H9 (cell line): ENCODE data around the gene RHOA. TPM values are rescaled to one million over a fixed set of nuclear protein-coding genes. Genes with fewer than 3 reads are reported as not detected.

Experiments
- DNase-seq: peaks from one replicate; pipeline ENCODE4 v3.0.0-alpha.2; 2017
- H2AFZ ChIP-seq: one replicate; pipeline ENCODE4 v1.6.1; 2013; ENCODE audit warnings: mild to moderate bottlenecking, low read length, control low read depth, moderate library complexity
- H2AK5ac ChIP-seq: 2 replicates; pipeline ENCODE4 v1.6.1; 2013; ENCODE audit warnings: low read length, control low read depth, mixed read lengths; ENCODE audit not compliant: insufficient read length
- H2BK120ac ChIP-seq: one replicate; pipeline ENCODE4 v1.6.1; 2013; ENCODE audit warnings: low read depth, mild to moderate bottlenecking, low read length, control low read depth, inconsistent platforms; ENCODE audit not compliant: poor library complexity, severe bottlenecking
- H2BK12ac ChIP-seq: 2 replicates; pipeline ENCODE4 v1.6.1; 2013; ENCODE audit warnings: low read length, control low read depth, mixed read lengths, low read depth; ENCODE audit not compliant: insufficient read length
- H2BK15ac ChIP-seq: 2 replicates; pipeline ENCODE4 v1.6.1; 2013; ENCODE audit warnings: low read depth, low read length, control low read depth
- H2BK20ac ChIP-seq: one replicate; pipeline ENCODE4 v1.6.1; 2013; ENCODE audit warnings: low read depth, mild to moderate bottlenecking, low read length, control low read depth, inconsistent platforms; ENCODE audit not compliant: poor library complexity, severe bottlenecking
- H2BK5ac ChIP-seq: 2 replicates; pipeline ENCODE4 v1.6.1; 2013; ENCODE audit warnings: low read length, control low read depth, mixed read lengths; ENCODE audit not compliant: insufficient read length
- H3K14ac ChIP-seq: 2 replicates; pipeline ENCODE4 v1.6.1; 2013; ENCODE audit warnings: low read length, control low read depth; ENCODE audit not compliant: insufficient read depth
- H3K18ac ChIP-seq: 2 replicates; pipeline ENCODE4 v1.6.1; 2013; ENCODE audit warnings: low read depth, mild to moderate bottlenecking, mixed read lengths, low read length, control low read depth; ENCODE audit not compliant: insufficient read length
- H3K23ac ChIP-seq: 2 replicates; pipeline ENCODE4 v1.6.1; 2013; ENCODE audit warnings: low read length, control low read depth, mixed read lengths, low read depth; ENCODE audit not compliant: insufficient read length
- H3K23me2 ChIP-seq: 2 replicates; pipeline ENCODE4 v1.6.1; 2013; ENCODE audit warnings: low read depth, mild to moderate bottlenecking, mixed read lengths, low read length, control low read depth; ENCODE audit not compliant: insufficient read length, poor library complexity, severe bottlenecking
- H3K27ac ChIP-seq: 2 replicates; pipeline ENCODE4 v1.5.1; 2013; ENCODE audit warnings: low read length, control low read depth, mixed read lengths, low read depth; ENCODE audit not compliant: insufficient read length
- H3K27me3 ChIP-seq: 2 replicates; pipeline ENCODE4 v1.6.1; 2013; ENCODE audit warnings: low read length, control low read depth, inconsistent platforms; ENCODE audit not compliant: insufficient read depth
- H3K4ac ChIP-seq: 2 replicates; pipeline ENCODE4 v1.6.1; 2013; ENCODE audit warnings: low read depth, mild to moderate bottlenecking, control low read depth, inconsistent platforms, low read length, moderate library complexity
- H3K4me1 ChIP-seq: 2 replicates; pipeline ENCODE4 v1.6.1; 2013; ENCODE audit warnings: low read length, control low read depth, inconsistent platforms; ENCODE audit not compliant: insufficient read depth
- H3K4me2 ChIP-seq: 2 replicates; pipeline ENCODE4 v1.6.1; 2013; ENCODE audit warnings: low read length, control low read depth, mixed read lengths; ENCODE audit not compliant: insufficient read length, insufficient read depth
- H3K56ac ChIP-seq: 2 replicates; pipeline ENCODE4 v1.6.1; 2013; ENCODE audit warnings: low read depth, mild to moderate bottlenecking, mixed read lengths, low read length, control low read depth; ENCODE audit not compliant: insufficient read length
- H3K79me1 ChIP-seq: 2 replicates; pipeline ENCODE4 v1.6.1; 2013; ENCODE audit warnings: low read depth, mild to moderate bottlenecking, moderate library complexity, low read length, control low read depth, inconsistent platforms; ENCODE audit not compliant: insufficient read depth, poor library complexity, severe bottlenecking
- H3K79me2 ChIP-seq: 2 replicates; pipeline ENCODE4 v1.6.1; 2013; ENCODE audit warnings: low read length, control low read depth, inconsistent platforms; ENCODE audit not compliant: insufficient read depth
- H3K9ac ChIP-seq: 2 replicates; pipeline ENCODE4 v1.6.1; 2013; ENCODE audit warnings: low read length, control low read depth, mixed read lengths; ENCODE audit not compliant: insufficient read length; ENCODE audit errors: extremely low read depth
- H3K9me3 ChIP-seq: one replicate; pipeline ENCODE4 v1.6.1; 2013; ENCODE audit warnings: low read depth, low read length, inconsistent platforms; ENCODE audit not compliant: control insufficient read depth
- H3T11ph ChIP-seq: one replicate; pipeline ENCODE4 v1.6.1; 2013; ENCODE audit warnings: mild to moderate bottlenecking, low read length, control low read depth, inconsistent platforms
- H4K20me1 ChIP-seq: one replicate; pipeline ENCODE4 v1.6.1; 2013; ENCODE audit not compliant: control insufficient read depth, insufficient read length, insufficient read depth
- H4K5ac ChIP-seq: 2 replicates; pipeline ENCODE4 v1.6.1; 2013; ENCODE audit warnings: low read depth, mild to moderate bottlenecking, mixed read lengths, low read length, control low read depth; ENCODE audit not compliant: insufficient read length
- H4K8ac ChIP-seq: replicated peaks from 2 replicates; pipeline ENCODE4 v1.6.1; 2013; ENCODE audit warnings: low read length, control low read depth, mixed read lengths, low read depth; ENCODE audit not compliant: insufficient read length
- H4K91ac ChIP-seq: 2 replicates; pipeline ENCODE4 v1.6.1; 2013; ENCODE audit warnings: low read depth, mild to moderate bottlenecking, moderate library complexity, mixed read lengths, low read length, control low read depth; ENCODE audit not compliant: insufficient read length
- H3K27ac Mint-ChIP-seq, 3 experiments: 2 replicates in 2 of 3; 3 replicates in 1 of 3; pipeline ENCODE4 v1.8.0; 2020 to 2021; ENCODE audit warnings: mixed read lengths in 3 of 3, mild to moderate bottlenecking in 1 of 3, moderate library complexity in 1 of 3
- H3K27me3 Mint-ChIP-seq: 2 replicates; pipeline ENCODE4 v1.8.0; 2021; ENCODE audit warnings: low read depth, mild to moderate bottlenecking, moderate library complexity, mixed read lengths
- H3K36me3 Mint-ChIP-seq, 3 experiments: 2 replicates in 2 of 3; 3 replicates in 1 of 3; pipeline ENCODE4 v1.8.0; 2020 to 2021; ENCODE audit warnings: low read depth in 3 of 3, mixed read lengths in 3 of 3; ENCODE audit not compliant: insufficient read depth in 1 of 3
- H3K4me1 Mint-ChIP-seq, 2 experiments: 2 replicates each; pipeline ENCODE4 v1.8.0; 2020; ENCODE audit warnings: mixed read lengths in 2 of 2
- H3K4me3 Mint-ChIP-seq, 2 experiments: 2 replicates in 1 of 2; 3 replicates in 1 of 2; pipeline ENCODE4 v1.8.0; 2020 to 2021; ENCODE audit warnings: mild to moderate bottlenecking in 2 of 2, mixed read lengths in 2 of 2, moderate library complexity in 1 of 2
- H3K9me3 Mint-ChIP-seq, 2 experiments: 2 replicates in 1 of 2; 3 replicates in 1 of 2; pipeline ENCODE4 v1.8.0; 2020; ENCODE audit warnings: mild to moderate bottlenecking in 2 of 2, mixed read lengths in 2 of 2, moderate library complexity in 1 of 2
- CTCF ChIP-seq: fragments of 200-600 bp; sonication (generic); conservative IDR thresholded peaks from 3 replicates; pipeline ENCODE4 v1.8.0; 2021; ENCODE audit warnings: antibody characterized with exemption, mild to moderate bottlenecking
- WGBS: extraction: QIAGEN DNeasy Blood & Tissue Kit; methylation state at CpG from one replicate; pipeline ENCODE4 v1.1.7; 2013; ENCODE audit warnings: missing lambda C conversion rate, low lambda C conversion rate, mixed read lengths; ENCODE audit not compliant: insufficient read length; ENCODE audit errors: extremely low coverage; 5-methylcytosine and 5-hydroxymethylcytosine counted together
- total RNA-seq: library from RNA; stranded (reverse); gene quantifications from 2 replicates; pipeline ENCODE4 v1.2.1, GENCODE V29; 2021

Gene RHOA
- total RNA-seq, 1 experiment from 2014 or later, result 403 TPM

DNA sequence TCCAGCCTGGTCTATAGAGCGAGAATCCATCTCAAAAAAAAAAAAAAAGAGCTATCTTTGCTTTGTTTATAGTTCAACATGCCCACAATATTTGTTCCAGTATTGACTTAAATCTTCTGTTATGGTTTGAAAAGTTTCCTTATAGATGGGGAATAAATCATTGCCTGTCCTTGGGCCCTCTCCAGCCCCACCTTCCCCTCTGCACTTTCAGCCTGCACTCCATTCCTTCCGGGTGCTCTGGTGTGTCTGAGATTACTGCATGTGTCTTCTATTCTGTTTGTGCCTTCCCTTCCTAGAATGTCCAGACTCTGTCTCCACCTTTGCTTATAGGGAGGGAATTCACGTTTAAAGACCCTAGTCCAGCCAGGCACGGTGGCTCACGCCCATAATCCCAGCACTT, 28.4 kb downstream of the RHOA start:
- Mint-ChIP-seq H3K4me3 (no peak overlapping the region), H3K4me1 (peaks cover 2 to 6% of the 10 kb centered on the region in 2 experiments; a peak in 3 of 4 replicates), H3K27me3 (no peaks in the 10 kb centered on the region), H3K9me3 (no peaks in the 10 kb centered on the region; a peak in 1 of 5 replicates), H3K36me3 (peaks cover 2 to 9% (median 7%) of the 10 kb centered on the region in 3 experiments; a peak in 6 of 7 replicates), H3K27ac (peak overlapping the region in 1 of 3 experiments; percentile 40; a peak in 2 of 7 replicates)
- no peak overlapping the region for H3K14ac ChIP-seq
- H3K4me2 ChIP-seq, result no peak overlapping the region
- no peak overlapping the region for H2AK5ac ChIP-seq
- no peak overlapping the region for H3K23ac ChIP-seq
- no peak overlapping the region for H2BK120ac ChIP-seq
- no peaks in the 10 kb centered on the region for H3K27me3 ChIP-seq
- H3K79me2 ChIP-seq, result peaks cover 42% of the 10 kb centered on the region; the same call in 1 of the 2 replicates
- no peak overlapping the region for H2BK15ac ChIP-seq
- no peak for TF ChIP-seq CTCF
- H3K27ac ChIP-seq, result no peak overlapping the region
- H2BK5ac ChIP-seq, result no peak overlapping the region
- no CpG with 5 or more reads among the region's 5 CpGs for WGBS
- no peaks in the 10 kb centered on the region for H3K4me1 ChIP-seq
- H4K5ac ChIP-seq, result no peak overlapping the region
- H2AFZ ChIP-seq, result no peak overlapping the region
- H4K20me1 ChIP-seq, result no peaks in the 10 kb centered on the region
- no peak overlapping the region for H4K8ac ChIP-seq
- DNase-seq, result no peak
- H3K9me3 ChIP-seq, result no peaks in the 10 kb centered on the region
- H3K18ac ChIP-seq, result no peak overlapping the region
- H2BK20ac ChIP-seq, result no peak overlapping the region
- H3K4ac ChIP-seq, result no peak overlapping the region
- H3K56ac ChIP-seq, result no peak overlapping the region
- no peak overlapping the region for H2BK12ac ChIP-seq
- H3T11ph ChIP-seq, result no peak overlapping the region
- H3K79me1 ChIP-seq, result peaks cover 23% of the 10 kb centered on the region
- H3K23me2 ChIP-seq, result no peaks in the 10 kb centered on the region
- H4K91ac ChIP-seq, result no peak overlapping the region
- H3K9ac ChIP-seq, result no peak overlapping the region
